Femur (tissue), 1 donor: ENCODE measurements around the gene PDE6G.
A peak's percentile ranks its signal among the peaks of the same experiment; 100 is the strongest.

Experiments
- DNase-seq: peaks from one replicate; pipeline ENCODE4 v3.0.0-alpha.2; 2017

PDE6G gene

DNA sequence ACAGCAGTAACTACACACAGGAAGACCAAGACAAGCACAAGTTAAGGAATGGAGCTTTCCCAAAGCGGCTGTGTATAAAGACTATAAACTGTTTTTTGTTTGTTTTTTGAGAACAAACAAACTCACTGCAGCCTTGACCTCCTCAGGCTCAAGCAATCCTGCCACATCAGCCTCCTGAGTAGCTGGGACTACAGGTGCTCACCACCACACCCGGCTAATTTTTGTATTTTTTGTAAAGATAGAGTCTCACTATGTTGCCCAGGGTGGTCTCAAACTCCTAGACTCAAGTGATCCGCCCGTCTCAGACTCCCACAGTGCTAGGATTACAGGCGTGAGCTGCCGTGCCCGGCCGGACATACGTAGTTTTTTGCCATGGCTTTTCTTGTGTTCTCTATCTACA, 4.1 kb upstream of the PDE6G start:
- DNase-seq, result no peak

DNA sequence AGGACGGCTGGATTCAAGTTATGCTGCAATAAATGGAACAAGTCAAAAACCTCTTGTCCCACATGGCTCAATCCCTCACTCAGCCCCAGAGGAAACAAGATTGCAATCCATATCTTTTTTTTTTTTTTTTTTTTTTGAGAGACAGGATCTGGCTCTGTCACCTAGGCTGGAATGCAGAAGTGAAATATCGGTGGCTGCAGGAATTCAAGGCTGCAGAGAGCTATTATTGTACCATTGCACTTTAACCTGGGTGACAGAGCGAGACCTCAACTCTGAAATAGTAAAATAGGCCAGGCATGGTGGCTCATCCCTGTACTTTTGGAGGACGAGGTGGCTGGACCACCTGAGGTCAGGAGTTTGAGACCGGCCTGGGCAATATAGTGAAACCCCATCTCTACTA, 2.7 kb upstream of the PDE6G start:
- no peak for DNase-seq

DNA sequence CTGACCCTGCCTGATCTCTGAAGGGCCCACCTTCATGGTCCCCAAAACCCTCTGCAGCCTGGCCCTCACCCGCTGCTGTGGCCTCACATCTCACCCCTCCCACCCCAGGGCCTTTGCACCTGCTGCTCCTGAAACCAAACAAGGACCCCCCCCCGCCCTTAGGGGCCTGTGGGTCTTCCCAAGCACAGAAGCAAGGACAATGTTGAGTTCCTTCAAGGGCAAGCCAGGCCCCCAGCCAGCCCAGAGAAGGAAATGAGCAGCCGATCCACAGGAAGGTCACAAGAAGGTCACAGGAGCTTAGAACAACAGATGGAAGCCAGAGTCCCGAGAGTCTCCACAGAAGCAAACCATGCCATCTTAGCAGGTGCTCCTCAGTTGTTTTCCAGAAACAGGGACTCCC, 493 bp upstream of the PDE6G start:
- DNase-seq, result no peak

DNA sequence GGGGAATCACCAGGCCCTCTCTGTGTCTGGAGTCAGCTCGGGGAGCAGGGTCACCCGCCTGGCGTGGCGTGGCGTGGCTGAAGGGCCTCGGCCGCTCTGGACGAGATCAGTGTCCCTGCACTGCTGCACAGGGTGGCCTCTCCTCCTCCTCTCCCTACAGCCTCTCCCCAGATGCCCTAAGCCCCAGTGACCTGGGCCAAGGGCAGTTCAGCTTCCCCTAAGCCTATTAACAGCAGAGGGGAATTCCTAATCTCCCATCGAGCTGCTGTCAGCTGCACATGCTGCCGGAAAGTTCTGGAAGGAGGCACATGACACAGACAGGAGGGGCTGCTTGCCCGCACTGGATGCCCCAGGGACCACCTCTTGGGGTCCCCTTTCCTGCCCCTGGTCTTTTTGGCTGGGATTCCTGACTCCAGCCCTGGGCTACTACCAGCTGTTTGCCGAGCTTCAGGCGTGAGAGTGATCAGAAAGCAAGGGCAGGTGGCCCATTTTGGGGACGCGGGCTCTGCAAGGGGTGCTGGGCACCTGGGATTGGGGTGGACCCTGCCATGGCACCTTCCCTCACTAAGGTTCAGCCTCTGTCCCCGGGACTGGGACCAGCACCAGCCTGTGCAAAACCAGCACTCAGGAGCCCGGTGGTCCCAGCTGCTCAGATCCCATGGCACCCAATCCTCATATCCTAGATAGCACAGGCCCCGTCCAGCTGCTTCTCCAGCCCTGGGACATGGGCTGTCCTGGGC, 794 bp downstream of the PDE6G start:
- DNase-seq, result no peak

DNA sequence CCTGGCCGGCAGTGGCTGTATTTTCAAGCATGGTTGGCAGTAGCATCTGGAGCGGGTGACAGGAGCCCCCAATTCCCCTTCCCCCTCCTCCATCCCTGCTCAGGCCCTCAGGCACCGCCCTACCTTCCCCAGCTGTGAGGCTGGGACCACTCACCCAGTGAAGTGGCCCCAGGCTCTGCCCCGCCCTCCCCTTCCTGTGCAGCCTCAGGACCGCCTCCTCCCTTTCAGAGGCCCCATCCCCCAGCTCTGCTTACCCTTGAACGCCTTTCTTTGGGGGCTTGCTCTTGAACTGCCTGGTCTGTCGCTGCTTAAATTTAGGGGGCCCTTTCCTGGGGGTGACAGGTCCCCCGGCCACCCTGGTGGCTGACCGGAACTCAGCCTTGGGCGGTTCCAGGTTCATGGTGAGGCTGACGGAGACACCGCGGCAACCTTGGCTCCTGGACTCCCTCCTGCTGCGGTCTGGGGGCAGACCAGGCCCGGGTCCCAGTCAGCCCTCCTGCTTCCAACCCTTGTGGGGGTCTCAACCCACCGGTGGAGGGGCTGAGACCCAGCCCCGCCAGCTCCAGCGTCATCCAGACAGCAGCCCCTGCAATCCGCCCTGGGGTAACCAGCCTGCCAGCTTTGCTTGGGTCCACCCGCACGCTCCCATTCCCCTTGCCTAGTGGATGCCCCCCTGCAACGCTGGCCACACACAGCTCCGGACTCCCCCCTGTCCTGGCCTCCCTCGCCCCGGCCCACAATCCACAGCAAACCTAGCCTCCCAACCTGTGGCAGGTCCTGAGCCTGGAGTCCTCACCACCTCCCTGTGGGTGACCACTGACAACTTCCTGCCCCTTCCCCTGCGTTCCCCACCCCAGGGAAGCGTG, 3.2 kb downstream of the PDE6G start:
- no peak for DNase-seq

DNA sequence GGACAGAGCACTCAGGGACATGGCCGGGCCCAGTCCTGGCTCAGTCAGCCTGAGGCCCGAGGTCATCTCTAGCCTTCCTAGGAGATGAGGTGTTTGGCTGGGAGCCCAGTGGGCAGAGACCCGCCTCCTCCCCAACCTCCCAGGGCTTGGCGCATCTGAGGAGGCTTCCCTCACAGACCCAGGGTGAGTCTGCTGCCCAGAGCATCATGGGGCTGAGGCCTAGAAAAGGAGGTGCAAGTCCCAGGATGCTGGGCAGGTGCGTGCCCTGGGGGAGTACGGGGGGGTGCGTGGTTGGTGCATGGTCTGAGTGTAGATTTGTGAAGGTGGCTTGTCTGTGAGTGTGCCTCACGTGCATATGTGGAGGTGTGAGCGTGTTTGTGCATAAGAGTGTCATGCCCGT, 4.7 kb downstream of the PDE6G start:
- no peak for DNase-seq

DNA sequence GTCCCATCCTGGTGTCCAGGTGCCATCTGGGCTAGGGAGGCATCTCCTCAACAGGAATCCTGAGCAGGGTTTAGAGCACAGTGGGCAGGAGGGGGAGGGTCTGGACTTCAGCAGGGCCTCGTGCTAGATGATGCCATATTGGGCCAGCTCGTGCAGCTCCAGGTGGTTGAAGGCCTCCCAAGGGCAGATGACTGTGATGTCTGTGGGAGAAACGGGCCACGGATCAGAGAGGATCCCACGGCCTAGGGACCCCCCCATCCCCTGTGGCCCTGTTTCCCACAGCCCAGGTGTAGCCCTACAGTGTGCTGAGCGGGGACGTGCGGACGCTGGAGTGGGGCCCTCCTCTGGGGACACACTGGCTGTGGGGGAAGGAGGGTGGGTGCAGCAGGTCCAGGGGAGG, 5.4 kb downstream of the PDE6G start:
- DNase-seq, result no peak

DNA sequence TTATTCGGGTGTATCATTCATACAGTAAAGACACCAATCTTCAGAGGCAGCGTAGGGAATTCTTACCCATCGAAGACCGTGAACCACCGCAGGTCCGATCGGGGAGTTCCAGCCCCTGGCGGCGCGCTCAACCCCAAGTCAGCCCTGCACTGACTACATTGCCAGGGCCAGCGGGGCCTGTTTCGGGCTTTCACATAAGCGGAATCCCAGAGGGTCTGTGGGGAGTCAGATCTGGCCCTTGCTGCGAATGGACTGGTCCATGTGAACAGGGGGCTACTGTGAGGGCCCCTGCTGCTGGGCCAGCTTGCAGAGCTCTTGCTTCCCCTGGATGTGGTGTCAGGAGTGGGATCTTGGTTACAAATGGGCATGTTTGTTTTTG, 7.6 kb downstream of the PDE6G start:
- no peak for DNase-seq

DNA sequence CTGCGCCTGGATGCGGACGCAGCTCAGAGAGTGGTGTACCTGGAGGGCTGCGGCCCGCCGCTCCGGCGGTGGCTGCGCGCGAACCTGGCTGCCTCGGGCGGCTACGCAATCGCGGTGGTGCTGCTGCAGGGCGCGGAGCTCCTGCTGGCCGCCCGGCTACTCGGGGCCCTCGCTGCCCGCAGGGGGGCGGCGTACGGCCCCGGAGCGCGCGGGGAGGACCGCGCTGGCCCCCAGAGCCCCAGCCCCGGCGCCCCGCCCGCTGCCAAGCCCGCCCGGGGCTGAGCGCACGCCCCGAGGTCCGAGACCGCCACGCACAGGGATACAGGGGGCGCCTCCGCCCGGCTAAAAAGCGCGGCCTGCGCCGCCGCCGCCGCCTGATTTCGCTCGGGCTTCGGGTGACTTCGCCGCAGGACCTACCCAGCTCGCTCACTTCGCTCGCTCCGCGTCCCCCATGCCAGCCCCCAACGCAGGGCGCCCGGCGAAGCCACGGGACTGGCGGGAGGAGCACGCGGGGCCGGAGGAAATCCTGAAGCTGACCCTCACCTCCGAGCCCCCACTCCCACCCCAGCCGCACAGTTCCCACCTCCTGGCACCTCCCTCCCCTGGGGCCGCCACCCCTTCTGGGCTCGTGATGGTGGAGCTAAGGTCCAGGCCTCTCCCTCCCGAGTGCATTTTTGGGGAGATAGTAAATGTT, 8.2 kb downstream of the PDE6G start:
- DNase-seq, result no peak

DNA sequence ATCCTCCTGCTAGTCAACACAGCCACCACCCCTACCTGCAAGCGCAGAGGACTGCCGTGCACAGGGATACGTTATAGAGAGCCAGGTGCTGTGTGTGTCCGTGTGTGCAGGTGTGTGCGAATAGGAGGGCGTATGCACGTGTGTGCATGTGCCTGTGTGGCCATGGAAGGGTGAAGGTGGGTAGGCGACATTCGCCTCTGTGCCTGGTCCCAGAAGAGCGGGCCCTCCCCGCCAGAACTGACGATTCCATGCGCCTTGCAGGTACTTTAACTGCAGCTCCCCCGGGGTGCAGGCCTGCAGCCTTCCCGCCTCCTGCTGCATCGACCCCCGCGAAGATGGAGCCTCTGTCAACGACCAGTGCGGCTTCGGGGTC, 8.7 kb downstream of the PDE6G start:
- DNase-seq, result no peak

DNA sequence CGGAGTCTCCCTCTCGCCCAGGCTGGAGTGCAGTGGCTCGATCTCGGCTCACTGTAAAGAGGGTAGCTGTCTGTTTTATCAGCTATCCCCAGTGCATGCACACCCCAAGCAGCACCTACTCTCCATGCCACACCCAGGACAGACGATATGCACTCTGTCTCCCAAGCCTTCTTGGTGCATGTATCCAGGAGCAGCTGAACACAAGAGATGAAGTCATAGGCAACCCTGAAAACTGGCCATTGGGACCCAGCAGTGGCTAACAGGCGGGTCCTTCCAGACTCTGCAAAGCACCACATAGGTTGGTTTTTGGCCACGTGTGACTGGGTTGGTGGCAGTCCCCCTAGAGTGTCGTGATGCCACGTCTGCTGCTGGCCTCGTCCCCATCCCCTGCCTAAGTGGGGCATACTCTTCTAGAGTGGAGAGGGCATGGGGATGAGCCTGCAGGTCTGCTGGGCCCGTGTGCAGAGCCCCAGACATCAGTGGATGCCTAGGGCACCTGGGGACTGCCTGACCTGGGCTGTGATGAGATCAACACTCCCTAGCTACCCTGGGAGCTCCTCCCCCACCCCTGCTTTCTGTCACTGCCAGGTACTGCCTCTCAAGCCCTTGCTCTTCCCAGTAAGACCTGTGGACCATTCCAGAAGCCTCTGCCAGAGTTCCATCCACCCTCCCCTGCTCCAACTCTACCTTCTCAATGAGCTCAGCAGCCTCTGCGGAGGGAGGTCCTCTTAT, 9.3 kb downstream of the PDE6G start:
- DNase-seq, result no peak

DNA sequence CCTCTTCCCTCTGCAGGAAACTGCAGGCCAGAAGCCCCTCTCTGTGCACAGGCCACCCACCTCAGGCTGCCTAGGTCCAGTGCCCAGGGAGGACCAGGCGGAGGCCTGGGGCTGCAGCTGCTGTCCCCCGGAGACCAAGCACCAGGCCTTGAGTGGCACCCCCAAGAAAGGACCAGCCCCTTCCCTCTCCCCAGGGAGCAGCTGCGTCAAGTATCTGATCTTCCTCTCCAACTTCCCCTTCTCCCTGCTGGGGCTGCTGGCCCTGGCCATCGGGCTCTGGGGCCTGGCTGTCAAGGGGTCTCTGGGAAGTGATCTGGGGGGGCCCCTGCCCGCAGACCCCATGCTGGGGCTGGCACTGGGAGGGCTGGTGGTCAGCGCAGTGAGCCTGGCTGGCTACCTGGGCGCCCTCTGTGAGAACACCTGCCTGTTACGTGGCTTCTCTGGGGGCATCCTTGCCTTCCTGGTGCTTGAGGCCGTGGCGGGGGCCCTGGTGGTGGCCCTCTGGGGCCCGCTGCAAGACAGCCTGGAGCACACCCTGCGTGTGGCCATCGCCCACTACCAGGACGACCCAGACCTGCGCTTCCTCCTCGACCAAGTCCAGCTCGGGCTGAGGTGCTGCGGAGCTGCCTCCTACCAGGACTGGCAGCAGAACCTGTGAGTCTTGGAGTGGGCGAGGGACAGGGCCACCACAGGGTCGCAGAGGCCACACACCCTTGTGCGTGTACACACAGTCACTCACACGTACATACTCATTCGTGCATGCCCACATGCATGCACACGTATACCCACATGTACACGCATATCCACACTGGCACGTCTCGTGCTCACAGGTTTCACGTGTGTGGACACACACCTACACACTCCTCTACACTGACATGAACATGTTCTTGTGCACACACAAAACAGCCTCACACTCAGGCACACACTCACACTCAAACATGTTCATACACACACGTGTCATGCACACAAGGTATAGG, 11.1 kb downstream of the PDE6G start:
- no peak for DNase-seq

DNA sequence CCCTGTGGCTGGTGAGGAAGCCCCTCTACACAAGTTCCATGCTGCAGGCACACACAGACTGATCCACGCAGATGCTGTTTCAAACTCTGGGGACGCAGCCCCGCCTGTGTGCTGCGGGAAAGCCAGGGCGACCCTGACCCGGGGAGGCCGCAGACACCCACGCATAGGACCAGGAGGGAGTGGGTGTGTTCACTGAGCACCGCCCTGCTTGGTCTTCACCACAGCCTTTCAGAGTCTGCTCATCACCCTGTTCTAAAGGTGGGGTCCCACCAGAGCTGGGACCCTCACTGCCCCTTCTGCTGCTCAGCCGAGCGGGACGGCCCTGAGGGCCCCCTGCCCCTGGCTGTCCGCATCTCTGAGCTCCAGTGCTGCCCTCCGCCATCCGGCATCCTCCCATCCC, 11.8 kb downstream of the PDE6G start:
- DNase-seq, result no peak

DNA sequence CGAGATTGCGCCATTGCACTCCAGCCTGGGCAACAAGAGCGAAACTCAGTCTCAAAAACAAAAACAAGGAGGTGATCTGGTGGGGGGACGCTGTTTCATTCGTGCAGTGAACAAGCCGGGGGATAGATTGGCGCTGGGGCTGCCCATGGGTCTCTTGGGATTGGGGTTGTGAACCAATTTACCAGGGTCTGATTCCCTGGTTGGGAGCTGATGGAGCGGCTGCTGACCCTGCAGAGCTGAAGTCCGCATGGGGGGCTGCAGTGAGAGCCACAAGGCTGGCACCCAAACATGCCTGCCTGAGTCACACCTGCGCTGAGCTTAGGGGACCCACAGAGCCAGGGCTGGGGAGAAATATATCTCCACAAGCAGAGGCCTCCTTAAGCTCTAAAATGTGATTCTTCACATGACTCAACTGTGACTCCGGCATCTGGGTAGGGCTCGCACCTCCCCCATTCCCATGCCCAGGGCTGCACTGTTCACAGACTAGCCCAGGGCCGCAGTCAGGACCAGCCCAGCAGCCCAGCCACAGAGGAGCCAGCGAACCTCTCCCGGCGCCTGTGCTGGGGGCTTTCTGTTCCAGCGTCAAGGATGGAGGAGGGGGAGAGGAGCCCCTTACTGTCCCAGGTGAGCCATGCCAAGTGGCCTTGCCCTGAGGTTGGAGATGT, 14.4 kb downstream of the PDE6G start:
- DNase-seq, result no peak

DNA sequence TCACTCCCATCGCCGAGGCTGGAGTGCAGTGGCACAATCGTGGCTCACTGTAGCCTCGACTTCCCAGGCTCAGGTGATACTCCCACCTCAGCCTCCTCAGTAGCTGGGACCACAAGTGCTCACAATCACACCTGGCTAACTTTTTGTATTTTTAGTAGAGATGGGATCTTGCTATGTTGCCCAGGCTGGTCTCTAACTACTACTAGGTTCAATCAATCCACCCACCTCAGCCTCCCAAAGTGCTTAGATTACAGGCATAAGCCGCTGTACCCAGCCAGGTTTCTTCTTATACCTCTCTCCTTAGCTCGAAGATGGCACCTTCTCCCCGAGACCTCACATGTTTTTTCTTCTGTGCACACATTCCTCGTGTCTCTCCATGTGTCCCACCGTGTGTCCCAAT, 16.3 kb downstream of the PDE6G start:
- no peak for DNase-seq

DNA sequence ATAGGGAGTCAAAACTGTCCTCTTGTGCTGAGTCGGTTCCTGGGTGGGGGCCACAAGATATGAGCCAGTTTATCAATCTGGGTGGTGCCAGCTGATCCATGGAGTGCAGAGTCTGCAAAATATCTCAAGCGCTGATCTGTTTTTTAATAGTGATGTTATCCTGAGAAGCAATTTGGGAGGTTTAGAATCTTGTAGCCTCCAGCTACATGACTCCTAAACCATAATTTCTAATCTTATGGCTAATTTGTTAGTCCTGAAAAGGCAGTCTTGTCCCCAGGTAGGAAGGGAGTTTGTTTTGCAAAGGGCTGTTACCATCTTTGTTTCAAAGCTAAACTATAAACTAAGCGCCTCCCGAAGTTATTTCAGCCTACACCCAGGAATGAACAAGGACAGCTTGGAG, 17.7 kb downstream of the PDE6G start:
- no peak for DNase-seq

DNA sequence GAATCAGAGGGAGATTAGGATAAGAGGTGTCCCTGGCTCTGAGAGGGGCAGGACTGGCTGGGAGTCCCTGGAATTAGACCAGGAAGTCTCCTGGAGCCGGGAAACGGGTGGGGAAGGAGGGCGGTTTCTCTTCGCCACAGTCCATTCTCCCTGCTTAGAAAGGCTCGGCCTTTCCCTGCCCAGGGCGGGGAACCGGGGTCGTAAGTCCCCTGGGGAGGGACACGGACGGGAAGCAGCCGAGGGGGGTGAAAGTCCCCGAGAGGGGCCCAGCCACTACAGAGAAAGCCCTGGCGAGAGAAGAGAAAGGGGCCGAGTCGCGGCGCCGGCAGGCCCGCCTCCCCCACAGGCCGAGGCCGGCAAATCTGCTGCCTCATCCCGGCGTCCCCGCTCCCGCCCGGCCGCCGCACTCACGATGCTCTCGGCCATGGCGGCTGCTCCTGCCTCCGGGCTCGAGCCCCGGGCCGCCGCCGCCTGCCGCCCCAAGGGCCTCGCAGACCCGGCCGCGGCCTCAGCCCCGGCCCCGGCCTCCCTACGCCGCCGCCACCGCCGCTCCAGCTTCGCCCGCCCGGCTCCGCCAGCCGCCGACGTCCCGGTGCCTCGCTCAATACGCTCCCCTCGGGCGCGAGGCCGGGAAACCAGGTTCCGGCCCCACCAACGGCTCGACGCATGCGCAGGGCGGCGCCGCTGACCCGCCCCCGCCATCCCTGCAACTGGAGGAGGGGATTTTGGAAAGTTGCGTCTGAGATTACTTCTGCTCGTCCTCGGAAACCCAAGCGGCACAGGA, 19.6 kb downstream of the PDE6G start, which contains the start of the genes NPLOC4 and TSPAN10:
Gene NPLOC4 (minus strand): TSS at position 608 of the 784 bp plus-strand sequence. CDS start 182 bp downstream, at position 426.
Gene TSPAN10 (plus strand): TSS at position 692 of the 784 bp plus-strand sequence. CDS start 5,217 bp downstream, outside the sequence.
- DNase-seq, result peak; percentile 91

DNA sequence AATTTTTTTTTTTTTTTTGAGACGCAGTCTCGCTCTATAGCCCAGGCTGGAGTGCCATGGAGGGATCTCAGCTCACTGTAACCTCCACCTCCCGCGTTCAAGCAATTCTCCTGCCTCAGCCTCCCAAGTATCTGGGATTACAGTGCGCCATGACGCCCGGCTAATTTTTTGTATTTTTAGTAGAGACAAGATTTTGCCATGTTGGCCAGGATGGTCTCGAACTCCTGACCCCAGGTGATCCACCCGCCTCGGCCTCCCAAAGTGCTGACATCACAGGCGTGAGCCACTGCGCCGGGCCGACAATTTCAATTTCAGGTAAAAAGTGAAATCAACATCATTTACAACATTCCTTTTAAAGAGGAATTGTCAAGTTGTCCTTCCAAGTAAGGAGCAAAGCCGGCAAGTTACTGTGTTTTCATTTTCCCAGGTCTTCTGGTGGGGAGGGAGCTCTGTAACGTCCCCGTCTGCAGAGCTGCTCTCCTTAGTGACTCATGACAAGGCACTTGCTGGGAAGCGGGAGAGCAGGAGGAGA, 20.3 kb downstream of the PDE6G start:
- DNase-seq, result no peak

DNA sequence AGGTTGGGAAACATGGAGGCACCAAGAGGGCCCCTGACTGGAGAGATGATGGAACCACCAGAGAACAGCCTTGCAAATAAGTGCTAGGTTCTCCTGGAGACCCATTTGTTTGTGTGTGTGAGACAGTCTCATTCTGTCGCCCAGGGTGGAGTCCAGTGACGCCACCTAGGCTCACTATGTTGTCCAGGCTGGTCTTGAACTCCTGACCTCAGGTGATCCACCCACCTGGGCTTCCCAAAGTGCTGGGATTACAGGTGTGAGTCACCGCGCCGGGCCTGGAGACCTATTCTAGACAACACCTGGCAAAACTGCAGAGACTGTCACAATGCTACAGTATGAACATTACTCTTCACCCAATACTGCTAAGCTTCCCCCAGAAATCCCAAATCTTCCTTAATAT, 20.9 kb downstream of the PDE6G start:
- DNase-seq, result no peak

DNA sequence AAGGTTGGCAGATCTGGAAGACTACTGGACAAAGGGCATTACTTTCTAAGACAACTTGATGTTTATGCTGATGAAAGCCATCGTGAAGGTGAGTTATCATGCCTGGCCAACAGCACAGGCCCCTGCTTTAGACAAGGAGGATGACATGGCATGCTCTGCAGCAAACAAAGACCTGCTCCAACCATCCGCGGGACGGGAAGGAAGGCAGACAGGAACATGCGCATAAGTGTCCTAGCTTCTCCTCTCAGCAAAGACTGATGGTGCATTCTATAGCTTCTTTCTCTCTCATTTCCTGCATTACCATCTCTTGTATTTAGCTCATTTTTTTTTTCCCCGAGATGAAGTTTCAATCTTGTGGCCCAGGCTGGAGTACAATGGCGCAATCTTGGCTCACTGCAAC, 24.9 kb downstream of the PDE6G start:
- DNase-seq, result no peak
